Right kidney (tissue), 1 donor: ENCODE data around the gene RAB6B.
"Not testable (repeated sequence)": the region's sequence is repeated elsewhere in the genome, so short reads cannot be mapped to it uniquely, and the experiment has no call there.

ENCODE experiments used
- DNase-seq: peaks from one replicate; pipeline ENCODE4 v3.0.0-alpha.2; 2016

RAB6B gene

GRCh38 chr3:133820129-133820528 lies 75.6 kb downstream of the RAB6B start:
- DNase-seq: no peak

- no peak for DNase-seq
Measured at GRCh38 chr3:133815386-133815785, 80.3 kb downstream of the RAB6B start.

GRCh38 chr3:133812872-133813271 lies 82.8 kb downstream of the RAB6B start:
- DNase-seq: no peak

GRCh38 chr3:133805702-133806475 lies 89.8 kb downstream of the RAB6B start, which contains the start of gene SRPRB:
TSS of gene SRPRB (plus strand) at chr3:133805815. CDS start at chr3:133805849, 34 bp downstream.
- DNase-seq: peak; percentile 93

- DNase-seq: no peak
Measured at GRCh38 chr3:133805384-133805701, 90.3 kb downstream of the RAB6B start.

- DNase-seq: peak; percentile 12
Measured at GRCh38 chr3:133804896-133805295, 90.8 kb downstream of the RAB6B start.

- no peak for DNase-seq
Measured at GRCh38 chr3:133803469-133803868, 92.2 kb downstream of the RAB6B start.

GRCh38 chr3:133799794-133800585 lies 95.7 kb downstream of the RAB6B start:
- no peak for DNase-seq

GRCh38 chr3:133797396-133798105 lies 98.1 kb downstream of the RAB6B start:
- DNase-seq: no peak

- DNase-seq: no peak
Measured at GRCh38 chr3:133792171-133792763, 103.4 kb downstream of the RAB6B start.

GRCh38 chr3:133788024-133788423 lies 107.7 kb downstream of the RAB6B start:
- no peak for DNase-seq

GRCh38 chr3:133783762-133784161 lies 111.9 kb downstream of the RAB6B start:
- no peak for DNase-seq

GRCh38 chr3:133782454-133782853 lies 113.2 kb downstream of the RAB6B start:
- no peak for DNase-seq

GRCh38 chr3:133781570-133781969 lies 114.1 kb downstream of the RAB6B start:
- DNase-seq: no peak

GRCh38 chr3:133780756-133781155 lies 114.9 kb downstream of the RAB6B start:
- not testable (repeated sequence) for DNase-seq

GRCh38 chr3:133779626-133780203 lies 116.0 kb downstream of the RAB6B start:
- DNase-seq: no peak

- DNase-seq: no peak
Measured at GRCh38 chr3:133777807-133778568, 117.7 kb downstream of the RAB6B start.

GRCh38 chr3:133776794-133777438 lies 118.8 kb downstream of the RAB6B start:
- no peak for DNase-seq

- DNase-seq: no peak
Measured at GRCh38 chr3:133775835-133776234, 119.8 kb downstream of the RAB6B start.

- no peak for DNase-seq
Measured at GRCh38 chr3:133775309-133775708, 120.4 kb downstream of the RAB6B start.
